ENCODE data around the gene SYT5.

SYT5 gene

DNA sequence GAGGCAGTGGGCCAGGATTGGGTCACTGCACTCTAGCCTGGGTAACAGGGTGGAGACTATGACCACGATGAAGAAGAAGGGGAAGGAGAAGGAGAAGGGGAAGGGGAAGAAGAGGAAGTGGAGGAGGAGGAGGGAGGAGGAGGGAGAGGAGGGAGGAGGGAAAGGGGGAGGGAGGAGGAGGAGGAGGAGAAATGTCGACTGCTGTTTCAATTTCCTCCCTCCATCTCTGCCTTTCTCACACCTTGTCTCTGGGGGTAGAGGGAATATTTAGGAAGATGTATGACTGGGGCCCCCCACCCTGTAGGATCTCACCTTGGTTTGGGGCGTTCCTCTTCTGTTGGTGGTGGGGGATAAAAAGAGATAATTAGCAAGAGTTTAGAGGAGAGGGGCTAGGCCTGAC lies 34.9 kb downstream of the SYT5 start:
- no peak for DNase-seq (ENCODE audit: low spot score)

DNA sequence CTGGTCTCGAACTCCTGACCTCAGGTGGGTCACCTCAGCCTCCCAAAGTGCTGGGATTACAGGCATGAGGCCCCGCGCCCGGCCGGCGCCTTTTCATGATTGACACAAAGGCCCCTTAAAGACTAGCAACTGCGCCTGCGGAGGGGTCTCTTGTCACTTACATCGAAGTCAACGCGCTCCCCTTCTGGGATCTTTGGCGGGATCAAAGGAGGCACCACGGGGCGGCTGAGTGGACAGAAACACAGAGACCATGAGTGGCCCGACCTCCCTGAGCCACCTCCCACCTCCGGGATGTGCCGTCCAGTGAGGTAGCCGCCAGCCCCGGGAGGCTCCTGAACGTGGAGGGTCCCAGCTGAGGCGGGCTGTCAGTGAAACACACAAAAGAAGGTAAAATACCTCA lies 38.4 kb downstream of the SYT5 start:
- DNase-seq (ENCODE audit: low spot score), result no peak

DNA sequence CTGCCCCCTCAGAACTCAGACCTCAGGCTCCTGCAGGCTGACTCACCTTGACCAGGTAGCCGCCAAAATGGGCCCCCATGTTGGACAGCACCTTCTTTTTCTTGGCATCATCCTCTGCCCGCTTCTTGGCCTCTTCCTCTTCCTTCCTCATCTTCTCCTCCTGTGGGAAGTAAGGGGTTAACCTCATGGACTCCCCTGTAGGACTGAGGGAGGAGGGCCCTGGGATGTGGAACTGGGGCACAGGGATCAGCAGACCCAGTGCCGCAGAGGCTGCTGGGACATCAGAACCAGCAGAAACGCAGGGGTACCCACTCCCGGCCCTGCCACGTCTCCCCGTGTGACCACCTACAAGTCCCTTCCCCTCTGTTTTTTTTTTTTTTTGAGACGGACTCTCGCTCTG lies 42.2 kb downstream of the SYT5 start:
- DNase-seq (ENCODE audit: low spot score), result no peak

DNA sequence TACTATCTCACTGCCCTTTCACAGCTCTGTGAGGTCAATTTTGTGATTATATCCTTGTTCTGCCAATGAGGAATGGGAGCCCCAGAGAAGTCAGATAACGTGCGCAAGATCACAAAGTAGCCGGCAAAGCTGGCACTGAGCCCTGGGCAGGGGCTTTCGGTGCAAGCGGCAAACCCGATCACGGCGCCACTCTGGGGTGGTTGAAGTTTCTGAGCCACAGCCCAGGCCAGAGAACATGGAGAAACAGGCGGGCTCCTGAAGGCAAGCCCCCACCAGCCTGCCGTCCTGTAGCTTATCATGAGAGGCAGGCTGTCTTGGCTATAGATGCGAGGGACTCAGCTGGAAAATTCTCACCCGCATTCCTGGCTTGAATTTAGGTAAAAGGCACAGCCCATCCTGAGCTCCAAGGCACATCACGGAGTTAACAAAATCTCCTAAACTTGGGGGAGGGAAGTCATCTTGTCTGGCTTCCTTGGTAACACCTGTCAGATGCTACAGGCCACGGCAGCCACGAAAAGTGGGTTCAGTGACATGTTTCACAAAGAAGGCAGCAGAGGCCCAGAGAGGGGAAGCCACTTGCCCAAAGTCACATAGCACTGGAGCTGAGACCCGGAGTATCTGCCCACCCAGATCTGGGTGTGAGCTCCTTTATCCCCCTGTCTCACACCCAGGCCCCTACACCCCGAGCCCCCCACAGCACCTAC lies 43.5 kb downstream of the SYT5 start:
- DNase-seq (ENCODE audit: low spot score), result no peak

DNA sequence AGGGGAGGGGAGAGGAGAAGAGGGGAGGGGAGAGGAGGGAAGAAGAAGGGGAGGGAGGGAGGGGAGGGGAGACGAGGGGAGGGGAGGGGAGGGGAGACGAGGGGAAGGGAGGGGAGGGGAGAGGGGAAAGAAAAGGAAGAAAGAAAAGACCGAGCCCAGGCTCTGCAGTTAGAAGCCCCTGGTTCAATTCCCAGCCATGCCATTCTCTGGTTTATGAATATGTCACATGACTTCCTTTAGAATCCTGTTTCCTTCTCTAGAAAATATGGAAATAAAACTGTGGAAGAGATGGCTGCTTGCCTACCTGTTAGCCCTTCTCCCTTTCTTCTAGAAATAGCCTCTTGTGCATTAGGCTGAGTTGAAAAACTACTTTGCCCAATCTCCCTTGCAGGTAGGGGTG lies 45.4 kb downstream of the SYT5 start:
- no peak for DNase-seq (ENCODE audit: low spot score)

DNA sequence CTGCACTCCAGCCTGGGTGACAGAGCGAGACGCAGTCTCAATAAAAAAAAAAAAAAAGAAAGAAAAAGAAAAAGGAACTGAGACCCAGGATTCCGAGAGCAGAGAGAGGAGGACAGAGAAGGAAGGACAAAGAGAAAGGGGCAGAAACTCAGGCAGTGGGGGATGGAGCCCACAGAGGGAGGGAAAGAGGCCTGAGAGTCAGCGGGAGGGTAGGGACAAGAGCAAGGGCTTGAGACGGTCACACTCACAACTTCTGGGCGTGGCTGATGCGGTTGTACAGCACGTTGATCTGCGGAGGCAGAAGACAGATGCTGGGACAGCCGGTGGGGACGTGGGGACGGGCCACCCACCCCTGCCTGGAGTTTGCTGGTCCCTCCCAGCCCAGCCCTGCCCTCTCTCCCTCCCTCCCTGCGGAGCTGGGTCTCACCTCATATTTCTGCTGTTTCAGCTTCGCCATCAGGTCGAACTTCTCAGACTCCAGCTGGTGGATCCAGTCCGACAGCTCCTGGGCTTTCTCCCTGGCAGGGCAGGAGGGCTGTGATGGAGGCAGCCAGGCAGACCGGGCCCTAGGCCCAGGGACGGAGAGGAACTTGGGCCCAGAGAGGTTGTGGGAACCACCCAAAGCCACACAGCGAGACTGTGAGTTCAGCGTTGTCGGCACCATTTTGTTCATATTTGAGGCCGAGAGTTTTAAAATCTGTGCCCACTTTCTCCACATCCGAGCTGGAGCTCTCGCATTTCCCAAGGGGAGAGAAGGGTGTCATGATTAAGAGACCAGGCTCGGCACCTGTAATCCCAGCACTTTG lies 46.2 kb downstream of the SYT5 start:
- no peak for DNase-seq (ENCODE audit: low spot score)

DNA sequence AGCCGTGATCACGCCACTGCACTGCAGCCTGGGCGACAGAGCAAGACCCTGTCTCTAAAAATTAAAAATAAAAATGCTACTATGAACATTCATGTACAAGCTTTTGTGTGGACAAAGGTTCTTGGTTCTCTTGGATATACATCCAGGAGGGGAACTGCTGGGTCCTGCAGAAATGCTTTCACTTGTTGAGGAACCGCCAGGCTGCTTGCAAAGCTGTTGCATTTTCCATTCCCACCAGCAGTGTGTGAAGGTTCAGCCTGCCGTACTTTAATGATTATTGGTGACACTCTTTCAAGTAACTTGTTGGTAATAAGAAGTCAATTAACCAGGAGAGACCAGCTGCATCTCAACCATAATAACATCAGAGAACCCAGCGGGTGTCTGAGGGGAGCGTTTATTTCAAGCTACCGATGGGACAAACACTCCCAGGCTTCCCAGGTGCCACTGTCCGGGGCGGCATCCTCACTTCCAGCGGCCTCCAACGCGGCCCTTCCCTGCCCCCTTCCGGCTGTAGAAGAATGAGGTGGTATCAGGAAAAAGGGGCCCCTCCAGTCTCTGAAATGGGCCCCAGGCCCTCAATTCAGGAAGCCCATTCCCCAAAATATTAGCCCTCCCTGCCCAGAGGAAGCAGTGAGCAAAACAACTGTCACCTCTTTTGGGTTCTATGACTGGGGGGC lies 47.5 kb downstream of the SYT5 start:
- no peak for DNase-seq (ENCODE audit: low spot score)

DNA sequence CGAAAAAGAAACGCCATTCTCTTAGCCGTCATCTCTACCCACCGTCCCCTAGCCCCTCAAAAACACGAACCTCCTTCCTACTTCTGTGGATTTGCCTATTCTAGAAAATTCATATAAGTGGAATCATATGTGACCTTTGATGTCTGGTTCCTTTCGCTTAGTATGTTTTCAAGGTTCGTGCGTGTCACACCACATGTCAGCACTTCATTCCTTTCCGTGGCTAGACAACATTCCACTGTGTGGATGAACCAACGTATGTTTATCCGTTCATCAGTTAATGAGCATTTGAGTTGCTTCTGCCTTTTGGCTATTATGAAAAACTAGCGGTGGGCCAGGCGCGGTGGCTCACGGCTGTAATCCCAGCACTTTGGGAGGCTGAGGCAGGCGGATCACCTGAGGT lies 48.7 kb downstream of the SYT5 start:
- DNase-seq (ENCODE audit: low spot score), result no peak
